RKO (cell line): ENCODE measurements around the gene CGB5.
"Not testable (repeated sequence)": the region's sequence is repeated elsewhere in the genome, so short reads cannot be mapped to it uniquely, and the experiment has no call there.

ENCODE experiments used
- DNase-seq: peaks from one replicate; pipeline ENCODE4 v3.0.0-alpha.2; 2016; ENCODE audit warnings: low spot score

The CGB5 gene

GRCh38 chr19:49043548-49043947, at the start of gene CGB5:
Gene CGB5, plus strand, starts transcription at chr19:49043848. Its CDS starts 362 bp downstream, at chr19:49044210.
- not testable (repeated sequence) for DNase-seq

GRCh38 chr19:48994035-48994386, 49.6 kb upstream of the CGB5 start:
- peak; percentile 58 for DNase-seq

DNA sequence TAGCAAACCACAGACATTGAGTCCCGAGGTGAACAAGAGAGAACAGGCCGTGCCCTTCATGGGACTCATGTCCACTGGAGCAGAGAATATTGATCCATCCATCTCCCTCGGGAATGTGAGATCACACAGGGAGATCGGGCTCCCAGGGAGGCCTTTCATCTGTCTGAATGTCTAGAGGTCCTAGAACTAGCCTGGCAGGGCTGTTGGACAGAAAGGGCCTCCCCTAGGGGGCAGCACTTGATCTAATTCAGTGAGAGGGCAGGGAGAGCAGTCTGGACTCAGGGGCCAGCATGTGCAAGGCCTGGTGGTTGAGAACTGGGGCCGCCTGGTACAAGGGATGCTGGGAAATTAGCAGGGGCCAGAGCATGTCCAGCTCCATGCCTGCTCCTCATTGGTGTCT, 45.7 kb upstream of the CGB5 start:
- peak; percentile 64 for DNase-seq

DNA sequence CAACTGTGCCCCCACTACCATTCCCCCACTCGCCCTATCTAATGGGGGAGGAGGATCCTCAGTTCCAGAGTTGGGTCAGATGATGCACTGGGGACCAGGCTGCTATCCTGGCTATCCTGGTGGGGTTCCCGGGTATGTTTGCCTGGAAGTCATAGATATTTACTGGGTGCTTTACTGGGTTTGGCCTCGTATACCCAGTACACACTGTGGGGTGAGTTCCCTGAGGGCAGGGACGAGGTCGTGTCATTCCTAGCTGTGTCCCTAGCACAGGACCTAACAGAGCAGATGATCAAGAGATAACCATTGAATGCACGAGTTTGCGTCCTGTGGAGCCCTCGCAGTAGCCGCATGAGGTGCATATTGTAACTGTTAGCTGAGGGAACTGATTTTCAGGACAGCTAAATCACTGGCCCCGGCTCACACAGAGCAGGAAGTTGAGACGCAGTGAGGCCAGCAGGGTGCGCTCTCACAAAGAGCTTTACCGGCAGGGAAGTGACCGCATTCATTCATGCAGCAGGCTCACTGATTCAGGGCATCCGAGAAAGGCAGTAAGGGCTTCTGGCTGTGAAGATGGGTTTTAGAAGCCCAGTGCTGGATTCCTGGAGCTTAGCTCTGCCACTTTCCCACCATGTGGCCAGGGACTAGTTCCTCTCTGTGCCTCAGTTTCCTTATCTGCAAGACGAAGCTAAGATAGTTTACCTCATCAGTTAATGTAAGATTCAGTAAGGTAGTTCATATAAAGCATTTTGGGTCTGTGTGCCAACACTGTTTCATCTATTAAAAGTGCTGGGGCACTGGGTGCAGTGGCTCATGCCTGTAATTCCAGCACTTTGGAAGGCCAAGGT, 43.9 kb upstream of the CGB5 start:
- peak; percentile 47 for DNase-seq

DNA sequence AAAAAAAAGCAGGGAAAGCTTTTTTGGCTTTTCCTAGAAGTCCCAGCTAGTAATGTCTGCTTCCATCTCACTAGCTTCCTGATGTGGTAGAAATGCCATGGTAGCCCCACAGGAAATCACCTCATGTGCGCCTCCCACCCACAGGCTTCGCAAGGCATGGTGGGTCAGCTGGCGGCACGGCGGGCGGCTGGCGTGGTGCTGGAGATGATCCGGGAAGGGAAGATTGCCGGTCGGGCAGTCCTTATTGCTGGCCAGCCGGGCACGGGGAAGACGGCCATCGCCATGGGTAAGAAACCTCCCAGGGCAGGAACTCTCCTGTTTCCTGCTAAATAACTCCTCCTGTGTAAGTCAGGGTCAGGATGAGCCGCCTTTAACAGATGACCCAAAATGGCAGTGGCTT, 39.5 kb upstream of the CGB5 start:
- no peak for DNase-seq

DNA sequence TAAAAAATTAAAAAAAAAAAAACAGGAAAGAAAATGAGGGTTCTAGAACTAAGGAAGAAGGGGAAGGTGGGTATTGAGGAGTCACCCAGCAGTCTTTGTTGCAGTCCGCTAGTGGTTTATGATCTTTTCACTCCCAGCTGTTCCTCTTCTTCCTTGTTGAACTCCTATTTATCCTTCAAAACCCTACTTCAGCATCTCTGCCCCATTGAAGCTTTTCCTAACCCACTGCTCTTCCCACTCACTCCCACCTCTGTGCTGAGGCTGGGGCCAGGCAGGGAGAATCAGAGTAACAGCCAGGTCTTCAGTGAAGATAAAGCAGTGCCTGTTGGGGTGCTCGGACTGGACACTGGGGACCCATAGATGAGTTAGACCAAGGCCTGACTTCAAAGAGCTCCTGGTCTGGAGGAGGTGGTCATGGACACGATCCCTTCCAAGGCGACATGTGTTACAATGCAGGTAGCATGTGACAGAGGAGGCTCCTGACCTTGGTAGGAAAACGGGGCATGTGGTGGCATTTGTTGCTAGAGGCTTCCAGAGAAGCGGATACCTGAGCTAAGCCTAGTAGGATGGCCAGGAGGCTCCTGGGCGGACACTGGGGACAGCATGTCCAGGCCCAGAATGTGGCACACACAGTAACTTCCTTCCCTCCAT, 38.6 kb upstream of the CGB5 start:
- DNase-seq: no peak

GRCh38 chr19:49006905-49007304, 36.7 kb upstream of the CGB5 start:
- no peak for DNase-seq

DNA sequence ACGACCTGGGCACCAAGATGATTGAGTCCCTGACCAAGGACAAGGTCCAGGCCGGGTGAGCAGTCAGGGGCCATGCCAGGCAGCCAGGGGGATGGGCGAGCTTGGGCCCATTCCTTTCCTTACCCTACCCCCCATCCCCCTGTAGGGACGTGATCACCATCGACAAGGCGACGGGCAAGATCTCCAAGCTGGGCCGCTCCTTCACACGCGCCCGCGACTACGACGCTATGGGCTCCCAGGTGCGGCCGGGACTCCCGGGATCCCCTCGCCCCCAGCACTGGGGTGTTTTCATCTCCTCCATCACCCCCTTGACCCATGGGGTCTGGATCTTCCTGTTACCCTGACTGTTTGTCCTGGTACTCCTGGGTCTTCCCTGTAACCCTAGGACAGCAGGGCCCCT, 33.8 kb upstream of the CGB5 start:
- no peak for DNase-seq

- no peak for DNase-seq
These were observed 33.2 kb upstream of the CGB5 start for GRCh38 chr19:49010453-49010852.

GRCh38 chr19:49011194-49011593, 32.5 kb upstream of the CGB5 start:
- DNase-seq: no peak

- DNase-seq: peak; percentile 69
These were observed 29.4 kb upstream of the CGB5 start for GRCh38 chr19:49014123-49014869.

DNA sequence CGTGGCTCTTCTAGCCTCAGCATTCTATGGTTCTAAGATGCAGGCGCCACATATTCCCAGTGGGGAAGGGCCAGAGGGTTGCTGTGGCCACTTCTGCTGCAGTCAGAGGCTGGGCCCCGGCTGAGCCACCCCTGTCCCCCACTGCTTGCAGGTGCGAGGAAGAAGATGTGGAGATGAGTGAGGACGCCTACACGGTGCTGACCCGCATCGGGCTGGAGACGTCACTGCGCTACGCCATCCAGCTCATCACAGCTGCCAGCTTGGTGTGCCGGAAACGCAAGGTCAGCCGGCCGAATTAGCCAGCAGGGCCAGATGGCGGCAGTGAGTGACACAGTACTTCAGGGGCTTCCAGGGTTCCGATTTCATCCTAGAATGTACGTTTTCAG, 28.8 kb upstream of the CGB5 start:
- DNase-seq: no peak

GRCh38 chr19:49016067-49016839, 27.4 kb upstream of the CGB5 start:
- no peak for DNase-seq

- DNase-seq: no peak
These were observed 26.5 kb upstream of the CGB5 start, which contains the start of gene LHB for GRCh38 chr19:49017041-49017665. Gene LHB, minus strand, starts transcription at chr19:49017091. Its CDS starts 10 bp downstream, at chr19:49017081.

DNA sequence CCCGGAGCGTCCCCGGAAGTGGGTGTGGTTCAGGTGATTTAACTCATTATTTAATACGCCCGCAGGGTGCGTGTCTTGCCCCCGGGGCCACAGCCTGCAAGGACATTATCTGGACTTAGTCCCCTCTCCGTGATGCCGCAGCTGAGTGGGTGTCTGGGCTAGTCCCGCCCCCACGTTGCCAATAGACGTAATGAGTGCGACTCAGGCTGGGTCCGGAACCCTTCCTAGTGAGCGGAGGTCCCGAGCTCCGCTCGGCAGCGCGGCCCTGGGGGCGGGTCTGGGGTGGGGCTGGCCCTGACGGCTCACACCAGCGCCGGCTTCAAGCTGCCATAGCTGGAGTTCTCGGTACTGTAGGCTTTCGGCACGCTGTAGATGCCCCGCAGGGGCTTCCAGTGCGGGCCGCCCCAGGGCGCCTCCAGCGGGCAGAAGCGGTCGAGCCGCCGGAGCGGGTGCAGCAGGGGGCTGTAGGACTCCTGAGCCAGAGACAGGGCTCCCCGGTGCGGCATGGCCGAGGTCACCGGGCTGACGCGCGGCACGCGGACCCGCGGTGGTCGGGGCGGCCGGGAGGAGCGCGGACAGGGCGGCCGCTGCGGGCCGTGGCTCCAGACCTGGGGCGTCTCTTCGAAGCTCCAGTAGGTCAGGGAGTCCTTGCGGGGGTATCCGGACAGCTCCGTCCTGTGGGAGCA, 25.8 kb upstream of the CGB5 start:
- peak; percentile 87 for DNase-seq

- DNase-seq: peak; percentile 51
These were observed 25.0 kb upstream of the CGB5 start for GRCh38 chr19:49018388-49019241.

- peak; percentile 80 for DNase-seq
These were observed 24.3 kb upstream of the CGB5 start for GRCh38 chr19:49019242-49019932.

GRCh38 chr19:49020342-49020741, 23.3 kb upstream of the CGB5 start:
- DNase-seq: no peak
